GM18858 (cell line): ENCODE measurements around the gene COL5A1.

Experiments used
- ATAC-seq: cut with Tn5 transposase; IDR thresholded peaks from one replicate; pipeline ENCODE4 v1.9.1; 2021; ENCODE audit not compliant: unreplicated experiment

The COL5A1 gene

GRCh38 chr9:134759913-134760312 is 118.3 kb downstream of the COL5A1 start:
- no peak for ATAC-seq

GRCh38 chr9:134760750-134761420 is 119.3 kb downstream of the COL5A1 start:
- ATAC-seq = no peak

GRCh38 chr9:134764473-134765269 is 123.1 kb downstream of the COL5A1 start:
- ATAC-seq = no peak

GRCh38 chr9:134765785-134766184 is 124.2 kb downstream of the COL5A1 start:
- no peak for ATAC-seq

GRCh38 chr9:134766587-134766986 is 125.0 kb downstream of the COL5A1 start:
- no peak for ATAC-seq

GRCh38 chr9:134768332-134768708 is 126.7 kb downstream of the COL5A1 start:
- ATAC-seq = no peak

GRCh38 chr9:134768709-134769351 is 127.2 kb downstream of the COL5A1 start:
- ATAC-seq = no peak

- no peak for ATAC-seq
Measured at GRCh38 chr9:134770972-134771971, 129.7 kb downstream of the COL5A1 start.

GRCh38 chr9:134772331-134772730 is 130.7 kb downstream of the COL5A1 start:
- no peak for ATAC-seq

- ATAC-seq = no peak
Measured at GRCh38 chr9:134773842-134774241, 132.2 kb downstream of the COL5A1 start.

- ATAC-seq = no peak
Measured at GRCh38 chr9:134774410-134774809, 132.8 kb downstream of the COL5A1 start.

GRCh38 chr9:134775081-134775951 is 133.7 kb downstream of the COL5A1 start:
- ATAC-seq = no peak

- ATAC-seq = no peak
Measured at GRCh38 chr9:134776080-134776796, 134.6 kb downstream of the COL5A1 start.

- ATAC-seq = no peak
Measured at GRCh38 chr9:134777153-134777552, 135.6 kb downstream of the COL5A1 start.

GRCh38 chr9:134778156-134778555 is 136.6 kb downstream of the COL5A1 start:
- ATAC-seq = no peak

- no peak for ATAC-seq
Measured at GRCh38 chr9:134778841-134779411, 137.3 kb downstream of the COL5A1 start.

- ATAC-seq = no peak
Measured at GRCh38 chr9:134779640-134780039, 138.0 kb downstream of the COL5A1 start.

GRCh38 chr9:134781591-134782302 is 140.1 kb downstream of the COL5A1 start:
- ATAC-seq = no peak
